ENCODE data around the gene CSRP3. TPM values are rescaled to one million over a fixed set of nuclear protein-coding genes. Genes with fewer than 3 reads are reported as not detected.
"Not testable (repeated sequence)": the region's sequence is repeated elsewhere in the genome, so short reads cannot be mapped to it uniquely, and the experiment has no call there.

CSRP3 gene
- total and polyA plus RNA-seq, 2 donors (not counting 3 experiments of a cell fraction or from before 2014, with no cell fraction given): not detected

DNA sequence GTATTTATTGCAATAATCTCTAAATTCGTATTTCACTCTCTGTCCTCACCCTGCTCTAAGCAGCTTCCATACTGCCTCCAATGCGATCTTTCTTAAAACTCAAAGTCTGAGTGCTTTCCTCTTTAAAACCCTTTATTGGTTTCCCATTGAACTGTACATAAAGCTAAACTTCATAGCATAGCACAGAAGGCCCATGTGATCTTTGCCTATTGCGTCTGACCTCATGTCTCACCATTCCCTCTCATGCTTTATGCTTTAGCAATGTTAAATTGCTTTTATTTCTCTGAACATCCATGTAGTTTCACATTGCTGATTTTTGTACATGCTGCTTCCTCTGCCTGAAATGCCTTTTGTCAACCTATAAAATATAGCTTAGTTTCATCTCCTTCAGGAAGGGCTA, 56.5 kb downstream of the CSRP3 start:
- Histone ChIP-seq H3K9ac (replicated peaks; ENCODE audit: extremely low read depth, insufficient read depth, low read length) (no peak overlapping the region), H3K4me1 (ENCODE audit: control insufficient read depth, extremely low read depth, insufficient read depth, low read length) (no peaks in the 10 kb centered on the region), H3K9me3 (replicated peaks; ENCODE audit: control insufficient read depth, insufficient read depth, low read length) (no peaks in the 10 kb centered on the region), H3K27me3 (ENCODE audit: control insufficient read depth in 2 of 2, insufficient read depth in 2 of 2, low read length in 2 of 2) (no peaks in the 10 kb centered on the region), H4K20me1 (replicated peaks; ENCODE audit: control insufficient read depth, extremely low read depth, insufficient read depth, low read length) (no peaks in the 10 kb centered on the region), H2AFZ (ENCODE audit: low read depth, low read length) (no peak overlapping the region), H3K9me1 (replicated peaks; ENCODE audit: control insufficient read depth, extremely low read depth, insufficient read depth, low read length) (no peaks in the 10 kb centered on the region), H3K79me2 (ENCODE audit: control insufficient read depth, insufficient read depth, low read length) (peaks cover 2% of the 10 kb centered on the region), H3K4me2 (ENCODE audit: insufficient read depth, low read length) (no peak overlapping the region), H3K4me3 (replicated peaks in 1 of 3; ENCODE audit: insufficient read depth in 1 of 3, low read depth in 1 of 3, low read length in 3 of 3) (no peak overlapping the region), H3K36me3 (ENCODE audit: control insufficient read depth in 2 of 2, extremely low read depth in 1 of 2, insufficient read depth in 2 of 2, low read length in 2 of 2) (peaks cover 1 to 17% of the 10 kb centered on the region in 2 experiments), H3K27ac (ENCODE audit: insufficient read depth, low read depth, low read length) (no peak overlapping the region)
- CTCF ChIA-PET: interaction anchor here (0.7 to 1.2 kb wide), 3 partner anchors 68 to 75 kb away, joined by 3 to 4 read pairs (median 3); no protein-coding TSS in a partner anchor
- TF ChIP-seq POLR2AphosphoS5 (IDR thresholded peaks at IDR 0.05; ENCODE audit: insufficient read depth, low read depth, low read length): no peak
- TF ChIP-seq GATA2 (IDR thresholded peaks at IDR 0.05; ENCODE audit: insufficient read depth, insufficient read length, low read depth, low read length): no peak
- no peak for TF ChIP-seq FOS (IDR thresholded peaks at IDR 0.05; ENCODE audit: borderline replicate concordance, insufficient read depth, low read length)
- no peak for TF ChIP-seq MYC (IDR thresholded peaks at IDR 0.05; ENCODE audit: low read depth, low read length)
- TF ChIP-seq, protein P1, sequence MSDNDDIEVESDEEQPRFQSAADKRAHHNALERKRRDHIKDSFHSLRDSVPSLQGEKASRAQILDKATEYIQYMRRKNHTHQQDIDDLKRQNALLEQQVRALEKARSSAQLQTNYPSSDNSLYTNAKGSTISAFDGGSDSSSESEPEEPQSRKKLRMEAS (IDR thresholded peaks at IDR 0.05; ENCODE audit: insufficient read depth, insufficient read length): no peak
- TF ChIP-seq POLR2A (IDR thresholded peaks at IDR 0.05; ENCODE audit: low read depth, low read length): no peak
- no peak for TF ChIP-seq CTCF (IDR thresholded peaks at IDR 0.05; ENCODE audit: extremely low read depth in 1 of 2, insufficient read depth in 1 of 2, low read depth in 1 of 2, low read length in 2 of 2)
- no peak for TF ChIP-seq EZH2 (IDR thresholded peaks at IDR 0.05; ENCODE audit: borderline replicate concordance, low read depth, low read length, severe bottlenecking)
- TF ChIP-seq JUN (IDR thresholded peaks at IDR 0.05; ENCODE audit: borderline replicate concordance, insufficient read depth, insufficient read length, low read depth): no peak
- FAIRE-seq (no peak), DNase-seq (ENCODE audit: low read depth, low spot score) (no peak)
- intact Hi-C loops (cut with micrococcal nuclease): no loop called here
- dilution Hi-C loops (cut with MboI; ENCODE audit: extremely low pct_ligation_motif_present, low sequenced_read_pairs): no loop called here
- BruUV-seq (replicated peaks): no TSS peak
- POLR2A ChIA-PET: no interaction called here

- H2AFZ ChIP-seq (ENCODE audit: low read depth, low read length); POLR2A ChIA-PET; H4K20me1 ChIP-seq (replicated peaks; ENCODE audit: control insufficient read depth, extremely low read depth, insufficient read depth, low read length); H3K27me3 ChIP-seq (ENCODE audit: control insufficient read depth in 2 of 2, insufficient read depth in 2 of 2, low read length in 2 of 2); H3K36me3 ChIP-seq (ENCODE audit: control insufficient read depth in 2 of 2, extremely low read depth in 1 of 2, insufficient read depth in 2 of 2, low read length in 2 of 2); H3K27ac ChIP-seq (ENCODE audit: insufficient read depth, low read depth, low read length); H3K9me3 ChIP-seq (replicated peaks; ENCODE audit: control insufficient read depth, insufficient read depth, low read length); DNase-seq (ENCODE audit: low read depth, low spot score); H3K4me2 ChIP-seq (ENCODE audit: insufficient read depth, low read length); H3K4me1 ChIP-seq (ENCODE audit: control insufficient read depth, extremely low read depth, insufficient read depth, low read length); H3K9me1 ChIP-seq (replicated peaks; ENCODE audit: control insufficient read depth, extremely low read depth, insufficient read depth, low read length); intact Hi-C loops (cut with micrococcal nuclease); H3K4me3 ChIP-seq (replicated peaks in 1 of 3; ENCODE audit: insufficient read depth in 1 of 3, low read depth in 1 of 3, low read length in 3 of 3); CTCF ChIA-PET; FAIRE-seq; BruUV-seq (replicated peaks); H3K9ac ChIP-seq (replicated peaks; ENCODE audit: extremely low read depth, insufficient read depth, low read length); dilution Hi-C loops (cut with MboI; ENCODE audit: extremely low pct_ligation_motif_present, low sequenced_read_pairs): not testable (repeated sequence)
- H3K79me2 ChIP-seq (ENCODE audit: control insufficient read depth, insufficient read depth, low read length): peaks cover 14% of the 10 kb centered on the region
These were observed 64.9 kb downstream of the CSRP3 start for GRCh38 chr11:19136884-19137283.

All from endothelial cell of umbilical vein (primary cell).